Measurements from ENCODE around the gene CATSPER3.

DNA sequence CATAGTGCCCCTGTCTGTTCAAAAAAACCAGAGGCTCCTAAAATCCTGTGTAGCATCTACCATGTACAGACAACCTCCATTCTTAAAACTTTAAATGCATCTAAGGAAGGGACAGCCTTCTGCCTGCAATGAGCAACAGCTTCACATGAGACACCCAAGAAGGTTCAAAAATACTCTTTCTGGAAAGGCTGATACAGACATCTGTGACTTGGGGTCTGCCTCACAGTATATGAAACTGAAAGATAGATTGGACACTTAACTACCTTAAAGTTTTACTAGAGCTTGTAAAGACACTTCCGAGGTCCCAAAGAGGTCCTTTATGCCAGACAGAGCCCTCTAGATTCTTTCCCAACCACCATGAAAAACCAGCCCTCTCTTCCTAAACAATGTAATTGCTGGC lies 28.2 kb upstream of the CATSPER3 start:
- TF ChIP-seq, protein P1, sequence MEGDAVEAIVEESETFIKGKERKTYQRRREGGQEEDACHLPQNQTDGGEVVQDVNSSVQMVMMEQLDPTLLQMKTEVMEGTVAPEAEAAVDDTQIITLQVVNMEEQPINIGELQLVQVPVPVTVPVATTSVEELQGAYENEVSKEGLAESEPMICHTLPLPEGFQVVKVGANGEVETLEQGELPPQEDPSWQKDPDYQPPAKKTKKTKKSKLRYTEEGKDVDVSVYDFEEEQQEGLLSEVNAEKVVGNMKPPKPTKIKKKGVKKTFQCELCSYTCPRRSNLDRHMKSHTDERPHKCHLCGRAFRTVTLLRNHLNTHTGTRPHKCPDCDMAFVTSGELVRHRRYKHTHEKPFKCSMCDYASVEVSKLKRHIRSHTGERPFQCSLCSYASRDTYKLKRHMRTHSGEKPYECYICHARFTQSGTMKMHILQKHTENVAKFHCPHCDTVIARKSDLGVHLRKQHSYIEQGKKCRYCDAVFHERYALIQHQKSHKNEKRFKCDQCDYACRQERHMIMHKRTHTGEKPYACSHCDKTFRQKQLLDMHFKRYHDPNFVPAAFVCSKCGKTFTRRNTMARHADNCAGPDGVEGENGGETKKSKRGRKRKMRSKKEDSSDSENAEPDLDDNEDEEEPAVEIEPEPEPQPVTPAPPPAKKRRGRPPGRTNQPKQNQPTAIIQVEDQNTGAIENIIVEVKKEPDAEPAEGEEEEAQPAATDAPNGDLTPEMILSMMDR (conservative IDR thresholded peaks at IDR 0.05 in 1 of 2, IDR thresholded peaks at IDR 0.05 in 1 of 2; ENCODE audit: low read depth in 1 of 2, low read length in 2 of 2), result no peak
- TF ChIP-seq EZH2 (IDR thresholded peaks at IDR 0.05; ENCODE audit: low read length, missing control alignments), result no peak

Measured in fibroblast of lung (primary cell).